ENCODE measurements around the gene WDR44. TPM values are rescaled to one million over a fixed set of nuclear protein-coding genes. Genes with fewer than 3 reads are reported as not detected.

Gene WDR44
- total and polyA plus RNA-seq, 2 donors: 8.8 to 12.6 TPM

- 43% methylated on average over 3 of the region's 3 CpGs for WGBS
- H3K36me3 ChIP-seq (ENCODE audit: control insufficient read depth in 2 of 2, insufficient read depth in 2 of 2, low read length in 1 of 2): no peaks in the 10 kb centered on the region
- no peaks in the 10 kb centered on the region for H3K27me3 ChIP-seq (ENCODE audit: control insufficient read depth in 2 of 2, insufficient read depth in 1 of 2, low read length in 1 of 2)
- H3K27ac ChIP-seq (ENCODE audit: low read depth in 1 of 2, low read length in 1 of 2): no peak overlapping the region
- DNase-seq (ENCODE audit: low read depth in 6 of 9, low spot score in 9 of 9): no peak
- peaks cover 0 to 5% of the 10 kb centered on the region in 2 donors for H3K9me3 ChIP-seq (ENCODE audit: control insufficient read depth in 2 of 2, insufficient read depth in 1 of 2, low read length in 1 of 2)
- H3K4me3 ChIP-seq (ENCODE audit: low read length in 2 of 2): no peak overlapping the region
- peaks cover 3 to 23% of the 10 kb centered on the region in 2 donors for H3K4me1 ChIP-seq (ENCODE audit: control insufficient read depth in 2 of 2, insufficient read depth in 2 of 2, low read length in 2 of 2)
These were observed 152.4 kb downstream of the WDR44 start for GRCh38 chrX:118498351-118498750.

GRCh38 chrX:118498755-118499154, 152.8 kb downstream of the WDR44 start:
- WGBS: 95% methylated on average over 2 of the region's 2 CpGs
- no peaks in the 10 kb centered on the region for H3K27me3 ChIP-seq (ENCODE audit: control insufficient read depth in 2 of 2, insufficient read depth in 1 of 2, low read length in 1 of 2)
- H3K36me3 ChIP-seq (ENCODE audit: control insufficient read depth in 2 of 2, insufficient read depth in 2 of 2, low read length in 1 of 2): no peaks in the 10 kb centered on the region
- H3K9me3 ChIP-seq (ENCODE audit: control insufficient read depth in 2 of 2, insufficient read depth in 1 of 2, low read length in 1 of 2): peaks cover 0 to 5% of the 10 kb centered on the region in 2 donors
- peaks cover 3 to 27% of the 10 kb centered on the region in 2 donors for H3K4me1 ChIP-seq (ENCODE audit: control insufficient read depth in 2 of 2, insufficient read depth in 2 of 2, low read length in 2 of 2)
- no peak for DNase-seq (ENCODE audit: low read depth in 6 of 9, low spot score in 9 of 9)
- no peak overlapping the region for H3K4me3 ChIP-seq (ENCODE audit: low read length in 2 of 2)
- H3K27ac ChIP-seq (ENCODE audit: low read depth in 1 of 2, low read length in 1 of 2): no peak overlapping the region

- no peaks in the 10 kb centered on the region for H3K36me3 ChIP-seq (ENCODE audit: control insufficient read depth in 2 of 2, insufficient read depth in 2 of 2, low read length in 1 of 2)
- WGBS: 94% methylated on average over 15 of the region's 15 CpGs
- no peak for DNase-seq (ENCODE audit: low read depth in 6 of 9, low spot score in 9 of 9)
- no peaks in the 10 kb centered on the region for H3K27me3 ChIP-seq (ENCODE audit: control insufficient read depth in 2 of 2, insufficient read depth in 1 of 2, low read length in 1 of 2)
- no peak overlapping the region for H3K27ac ChIP-seq (ENCODE audit: low read depth in 1 of 2, low read length in 1 of 2)
- no peak overlapping the region for H3K4me3 ChIP-seq (ENCODE audit: low read length in 2 of 2)
- peaks cover 3 to 26% of the 10 kb centered on the region in 2 donors for H3K4me1 ChIP-seq (ENCODE audit: control insufficient read depth in 2 of 2, insufficient read depth in 2 of 2, low read length in 2 of 2)
- H3K9me3 ChIP-seq (ENCODE audit: control insufficient read depth in 2 of 2, insufficient read depth in 1 of 2, low read length in 1 of 2): peaks cover 0 to 5% of the 10 kb centered on the region in 2 donors
These were observed 153.4 kb downstream of the WDR44 start for GRCh38 chrX:118499295-118499694.

Other genes with a start within 250 kb of the WDR44 start
- gene KLHL13, start 229.3 kb upstream of the WDR44 start, total RNA-seq: 4.9 TPM
- 2.9 TPM for gene KLHL13, start 229.3 kb upstream of the WDR44 start, polyA plus RNA-seq
- gene DOCK11, start 149.7 kb downstream of the WDR44 start, total RNA-seq: 47.8 TPM
- 49.9 TPM for gene DOCK11, start 149.7 kb downstream of the WDR44 start, polyA plus RNA-seq